GM21367 (cell line): ENCODE data around the gene MEX3D.
"Not testable (repeated sequence)": the region's sequence is repeated elsewhere in the genome, so short reads cannot be mapped to it uniquely, and the experiment has no call there.

Experiments used
- ATAC-seq: cut with Tn5 transposase; IDR thresholded peaks from one replicate; pipeline ENCODE4 v1.9.1; 2021; ENCODE audit not compliant: unreplicated experiment

Gene MEX3D

DNA sequence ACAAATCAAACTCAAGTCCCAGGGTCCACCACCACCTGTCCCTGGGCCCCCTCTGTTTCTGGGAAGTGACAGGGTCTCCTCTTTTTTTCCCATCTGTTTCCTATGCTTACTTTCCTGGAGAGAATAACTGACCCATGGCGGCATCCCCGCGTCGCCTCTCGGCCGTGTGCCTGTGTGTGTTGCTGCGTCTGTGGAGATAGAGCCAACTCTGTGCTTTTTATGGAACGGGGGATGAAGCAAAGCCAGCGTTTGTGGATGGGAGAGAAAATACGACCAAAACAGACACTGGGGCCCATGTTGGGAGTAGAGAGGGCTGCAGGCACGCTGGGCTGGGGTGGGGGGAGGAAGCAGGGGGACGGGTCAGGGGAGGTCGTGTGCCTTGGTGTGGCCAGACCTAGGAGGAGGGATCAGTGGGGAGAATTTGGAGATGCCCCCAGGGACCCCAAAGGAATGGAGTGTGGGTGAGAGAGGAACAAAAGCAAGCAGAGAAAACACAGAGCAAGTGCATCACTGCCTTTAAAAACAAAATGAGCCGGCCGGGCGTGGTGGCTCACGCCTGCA, 27.7 kb downstream of the MEX3D start:
- no peak for ATAC-seq

DNA sequence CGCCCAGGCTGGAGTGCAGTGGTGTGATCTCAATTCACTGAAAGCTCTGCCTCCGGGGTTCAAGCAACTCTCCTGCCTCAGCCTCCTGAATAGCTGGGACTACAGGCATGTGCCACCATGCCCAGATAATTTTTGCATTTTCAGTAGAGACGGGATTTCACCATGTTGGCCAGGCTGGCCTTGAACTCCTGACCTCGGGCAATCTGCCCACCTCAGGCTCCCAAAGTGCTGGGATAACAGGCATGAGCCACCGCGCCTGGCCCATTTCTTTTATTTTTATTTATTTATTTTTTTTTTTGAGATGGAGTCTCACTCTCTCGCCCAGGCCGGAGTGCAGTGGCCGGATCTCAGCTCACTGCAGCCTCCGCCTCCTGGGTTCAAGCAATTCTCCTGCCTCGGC, 28.4 kb downstream of the MEX3D start:
- ATAC-seq = not testable (repeated sequence)

DNA sequence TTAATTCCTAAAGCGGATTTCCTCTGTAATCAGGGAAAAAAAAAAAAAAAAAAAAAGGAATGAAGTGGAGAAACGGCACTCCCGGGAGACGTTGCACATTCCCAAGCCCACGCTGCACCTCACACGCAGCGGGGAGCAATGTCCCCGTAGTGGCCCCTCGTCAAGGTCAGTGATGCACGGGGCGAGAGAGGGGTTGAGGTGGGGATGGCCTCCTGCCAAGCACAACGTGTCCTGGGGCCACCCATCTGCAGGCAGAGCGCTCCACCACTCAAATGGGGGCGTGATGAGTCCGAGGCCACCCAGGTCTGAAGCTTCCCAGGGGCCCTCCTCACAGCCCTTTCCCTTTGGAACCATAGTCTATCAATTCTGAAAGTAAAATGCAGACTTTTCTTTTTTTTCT, 29.1 kb downstream of the MEX3D start:
- no peak for ATAC-seq

DNA sequence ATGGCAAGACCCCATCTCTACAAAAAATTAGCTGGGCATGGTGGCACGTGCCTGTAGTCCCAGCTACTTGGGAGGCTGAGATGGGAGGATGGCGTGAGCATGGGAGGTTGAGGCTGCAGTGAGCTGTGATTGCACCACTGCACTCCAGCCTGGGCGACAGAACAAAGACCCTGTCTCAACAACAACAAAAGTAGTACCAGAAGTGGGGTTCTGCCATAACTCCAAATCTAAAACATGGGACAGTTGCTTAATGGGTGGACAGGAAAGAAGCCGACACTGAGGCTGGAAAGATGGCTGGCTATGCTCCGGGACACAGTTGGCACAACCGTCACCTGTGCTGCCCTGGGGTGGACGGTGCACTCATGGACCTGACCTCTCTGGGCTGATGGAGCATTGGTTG, 32.4 kb downstream of the MEX3D start:
- ATAC-seq = not testable (repeated sequence)

DNA sequence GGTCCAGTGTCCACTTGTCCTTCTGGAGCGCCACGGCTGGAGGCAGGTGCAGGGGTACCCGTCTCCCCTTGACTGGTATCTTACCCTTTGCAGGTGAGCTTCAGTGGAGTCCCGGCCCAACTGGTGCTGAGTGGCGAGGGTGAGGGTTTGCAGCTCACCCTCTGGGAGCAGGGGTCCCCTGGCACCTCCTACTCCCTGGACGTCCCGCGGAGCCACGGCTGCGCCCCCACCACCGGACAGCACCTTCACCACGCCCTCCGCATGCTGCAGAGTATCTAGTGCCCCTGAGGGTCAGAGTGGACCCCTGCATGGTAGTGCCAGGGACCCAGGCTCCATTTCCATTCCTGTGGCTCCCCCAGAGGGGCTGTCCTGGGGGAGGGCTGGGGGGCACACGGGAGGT, 33.2 kb downstream of the MEX3D start:
- no peak for ATAC-seq

DNA sequence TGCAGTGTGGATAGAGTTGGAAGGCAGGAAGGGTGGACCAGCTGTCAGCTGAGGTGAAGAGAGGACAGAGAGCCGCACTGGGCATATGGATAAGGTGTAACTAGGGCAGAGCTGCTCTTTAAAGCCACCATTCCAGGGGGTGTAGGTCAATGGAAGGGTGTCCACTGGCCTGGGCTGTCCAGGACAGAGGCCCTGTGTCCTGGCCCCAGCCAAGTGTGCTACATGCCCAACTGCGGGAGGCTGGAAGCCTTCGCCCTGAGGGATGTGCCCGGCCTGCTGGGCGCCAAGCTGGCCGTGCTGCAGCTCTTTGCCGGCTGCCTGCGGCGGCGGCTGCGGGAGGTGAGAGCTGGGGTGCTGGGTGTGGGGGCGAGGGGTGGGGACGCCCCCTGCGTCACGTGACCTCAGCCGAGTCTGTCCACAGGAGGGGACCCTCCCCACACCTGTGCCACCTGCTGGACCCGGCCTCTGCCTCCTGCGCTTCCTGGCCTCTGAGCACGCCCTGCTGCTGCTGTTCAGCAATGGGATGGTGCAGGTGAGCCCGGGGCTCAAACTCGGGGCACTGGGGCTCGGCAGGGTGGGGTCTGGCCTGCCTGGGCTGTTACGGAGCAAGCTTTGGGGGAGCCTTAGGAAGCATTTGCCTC, 34.5 kb downstream of the MEX3D start:
- no peak for ATAC-seq

DNA sequence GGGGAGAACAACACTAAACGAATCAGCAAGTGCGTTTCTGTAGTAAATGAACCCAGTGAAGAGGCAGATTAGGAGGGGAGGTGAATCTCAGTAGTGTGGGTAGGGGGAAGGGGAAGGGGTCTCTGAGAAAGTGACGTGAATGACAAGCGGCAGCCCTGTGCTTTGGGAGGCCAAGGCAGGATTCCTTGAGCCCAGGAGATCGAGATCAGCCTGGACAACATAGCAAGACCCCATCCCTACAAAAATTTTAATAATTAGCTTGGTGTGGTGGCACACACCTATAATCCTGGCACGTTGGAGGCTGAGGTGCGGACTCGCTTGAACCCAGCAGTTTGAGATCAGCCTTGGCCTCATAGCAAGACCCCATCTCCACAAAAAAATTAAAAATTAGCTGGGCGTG, 36.1 kb downstream of the MEX3D start:
- ATAC-seq = no peak

DNA sequence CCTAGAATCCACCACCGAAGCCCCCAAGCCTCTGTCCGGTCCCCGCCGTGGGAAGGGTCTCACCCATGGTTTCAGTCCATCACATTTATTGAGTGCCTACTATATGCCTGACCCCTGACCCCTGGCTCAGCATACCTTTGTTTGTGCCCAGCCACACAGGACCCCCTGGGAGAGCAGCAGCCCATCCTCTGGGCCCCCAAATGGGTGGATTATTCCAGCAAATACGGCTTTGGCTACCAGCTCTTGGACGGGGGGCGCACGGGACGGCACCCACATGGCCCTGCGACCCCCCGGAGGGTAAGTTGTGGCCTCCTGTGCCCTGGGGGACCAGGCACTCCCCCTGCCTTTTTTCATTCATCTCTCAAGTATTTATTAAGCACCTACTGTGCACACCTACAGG, 36.5 kb downstream of the MEX3D start:
- ATAC-seq = no peak

DNA sequence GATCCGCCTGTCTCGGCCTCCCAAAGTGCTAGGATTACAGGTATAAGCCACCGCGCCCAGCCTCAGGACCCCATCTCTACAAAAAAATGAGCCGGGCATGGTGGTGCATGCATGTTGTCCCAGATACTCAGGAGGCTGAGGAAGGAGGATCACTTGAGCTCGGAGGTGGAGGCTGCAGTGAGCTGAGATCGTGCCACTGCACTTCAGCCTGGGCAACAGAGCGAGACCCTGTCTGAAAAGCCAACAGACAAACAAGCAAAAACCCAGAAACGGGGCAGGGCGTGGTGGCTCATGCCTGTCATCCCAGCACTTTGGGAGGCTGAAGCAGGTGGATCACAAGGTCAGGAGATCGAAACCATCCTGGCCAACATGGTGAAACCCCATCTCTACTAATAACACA, 37.3 kb downstream of the MEX3D start:
- not testable (repeated sequence) for ATAC-seq

DNA sequence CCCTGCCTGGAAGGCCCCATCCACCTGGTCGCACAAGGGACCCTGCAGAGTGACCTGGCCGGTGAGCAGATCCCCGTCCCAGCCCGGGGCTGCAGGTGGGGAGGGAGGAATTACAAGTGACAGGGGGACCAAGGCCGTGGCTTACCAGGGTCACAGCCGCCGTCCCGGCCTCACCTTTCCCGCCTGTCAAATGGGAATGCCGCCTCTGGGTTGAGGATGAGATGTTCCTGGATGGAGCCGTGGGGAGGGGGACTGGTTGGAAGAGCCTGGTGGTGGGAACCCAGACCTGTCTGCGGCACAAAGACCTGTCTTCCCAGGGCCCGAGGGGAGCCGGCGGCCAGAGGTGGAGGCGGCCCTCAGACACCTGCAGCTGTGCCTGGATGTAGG, 38.7 kb downstream of the MEX3D start:
- no peak for ATAC-seq

DNA sequence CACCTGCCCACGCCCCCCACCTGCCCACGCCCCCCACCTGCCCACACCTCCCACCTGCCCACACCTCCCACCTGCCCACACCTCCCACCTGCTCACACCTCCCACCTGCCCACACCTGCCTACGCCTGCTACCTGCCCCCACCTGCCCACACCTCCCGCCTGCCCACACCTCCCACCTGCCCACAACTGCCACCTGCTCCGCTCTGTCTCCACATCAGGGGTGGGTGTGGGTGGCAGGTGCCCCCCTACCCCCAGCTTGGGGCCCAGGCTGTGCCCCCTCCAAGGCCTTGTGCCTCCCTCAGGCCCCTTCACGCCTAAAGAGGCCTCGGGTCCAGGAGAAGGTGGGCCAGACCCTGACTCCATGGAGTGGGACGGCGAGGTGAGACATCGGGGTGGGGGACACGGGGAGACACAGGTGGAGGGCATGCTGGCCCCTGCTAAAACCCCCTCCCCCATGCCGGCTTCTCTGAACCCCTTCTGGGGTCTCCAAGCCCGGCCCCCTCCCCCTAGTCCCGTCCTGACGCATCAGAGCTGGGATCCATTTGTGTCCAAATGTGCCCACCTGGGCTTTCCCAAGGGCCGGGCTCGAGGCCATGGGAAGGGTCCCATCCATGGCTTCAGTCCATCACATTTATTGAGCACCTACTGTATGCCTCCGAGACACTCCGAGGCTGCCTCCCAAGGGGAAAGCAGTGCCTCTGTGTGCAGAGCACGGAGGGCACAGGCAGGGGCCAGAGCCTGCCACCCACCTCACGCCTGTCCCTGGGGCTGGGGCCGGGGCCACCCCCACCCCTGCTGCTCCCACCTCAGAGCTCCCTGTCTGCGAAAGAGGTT, 39.3 kb downstream of the MEX3D start:
- no peak for ATAC-seq

DNA sequence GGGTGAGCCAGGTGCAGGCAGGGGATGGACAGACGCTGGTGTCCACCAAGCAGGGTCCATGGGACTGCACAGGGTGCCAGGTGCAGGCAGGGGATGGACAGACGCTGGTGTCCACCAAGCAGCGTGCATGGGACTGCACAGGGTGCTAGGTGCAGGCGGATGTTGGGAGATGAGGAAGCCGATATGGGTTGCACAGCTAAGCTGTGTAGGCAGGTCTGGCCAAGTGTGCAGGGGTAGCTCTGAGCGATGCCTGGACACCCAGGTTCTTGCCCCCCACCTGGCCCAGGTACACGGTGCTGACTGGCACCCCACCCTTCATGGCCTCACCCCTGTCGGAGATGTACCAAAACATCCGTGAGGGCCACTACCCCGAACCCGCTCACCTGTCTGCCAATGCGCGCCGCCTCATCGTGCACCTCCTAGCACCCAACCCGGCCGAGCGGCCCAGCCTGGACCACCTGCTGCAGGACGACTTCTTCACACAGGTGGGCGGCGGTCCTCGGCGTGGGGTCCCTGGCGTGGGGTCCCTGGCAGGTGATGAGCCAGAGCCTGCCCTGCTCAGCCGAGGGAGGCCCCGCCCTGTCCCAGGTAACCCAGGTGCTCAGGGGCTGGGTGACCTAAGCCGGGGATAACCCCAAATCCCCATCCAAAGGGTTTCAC, 40.3 kb downstream of the MEX3D start:
- no peak for ATAC-seq

DNA sequence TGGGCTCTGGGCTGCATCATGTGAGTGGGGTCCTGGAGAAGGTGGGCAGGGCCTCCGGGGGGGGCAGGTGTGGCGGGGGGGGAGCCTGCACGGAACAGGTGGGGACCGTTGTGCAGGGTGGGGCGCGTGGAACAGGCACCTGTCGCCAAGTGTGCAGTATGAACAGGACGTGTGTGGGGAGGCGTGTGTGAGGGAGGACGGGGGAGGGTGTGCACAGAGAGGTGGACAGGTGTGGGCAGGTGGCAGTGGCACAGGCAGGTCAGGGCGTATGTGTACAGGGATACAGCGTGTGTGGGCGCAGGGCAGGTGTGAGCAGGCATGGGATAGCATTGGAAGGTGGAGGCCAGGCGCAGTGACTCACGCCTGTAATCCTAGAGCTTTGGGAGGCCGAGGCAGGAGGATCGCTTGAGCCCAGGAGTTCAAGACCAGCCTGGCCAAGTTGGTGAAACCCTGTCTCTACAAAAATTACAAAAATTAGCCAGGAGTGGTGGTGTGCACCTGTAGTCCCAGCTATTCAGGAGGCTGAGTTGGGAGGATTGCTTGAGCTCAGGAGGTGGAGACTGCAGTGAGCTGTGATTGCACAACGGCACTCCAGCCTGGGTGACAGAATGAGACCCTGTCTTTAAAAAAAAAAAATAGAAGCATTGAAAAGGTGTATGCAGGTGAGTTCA, 41.0 kb downstream of the MEX3D start:
- ATAC-seq = no peak

DNA sequence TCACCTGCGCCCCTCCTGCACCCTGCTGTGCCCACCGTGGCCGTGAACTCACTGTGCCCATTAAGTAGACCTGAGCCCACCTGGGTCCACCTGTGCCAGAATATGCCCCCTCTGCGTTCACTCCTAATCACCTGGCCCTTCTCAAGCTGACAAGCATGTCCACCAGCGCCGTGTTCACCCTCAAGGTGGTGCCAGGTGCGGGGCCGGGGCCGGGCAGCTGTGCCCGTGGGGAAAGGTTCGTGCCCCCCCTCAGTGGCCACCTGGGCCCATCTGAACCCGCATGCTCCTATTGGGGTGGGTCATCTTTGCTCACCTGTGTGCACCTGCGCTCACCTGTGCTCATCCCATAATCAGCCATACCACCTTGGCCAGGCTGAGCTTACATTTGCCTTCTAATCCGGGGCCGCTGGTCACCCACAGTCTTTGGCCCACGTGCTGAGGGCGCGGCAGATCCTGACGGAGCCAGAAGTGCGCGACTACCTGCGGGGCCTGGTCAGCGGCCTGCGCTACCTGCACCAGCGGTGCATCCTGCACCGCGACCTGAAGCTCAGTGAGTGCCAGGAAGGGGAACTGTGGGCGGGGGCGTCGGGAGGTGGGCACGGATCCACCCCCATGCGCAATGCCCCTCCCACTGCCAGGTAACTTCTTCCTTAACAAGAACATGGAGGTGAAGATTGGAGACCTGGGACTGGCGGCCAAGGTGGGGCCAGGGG, 41.9 kb downstream of the MEX3D start:
- no peak for ATAC-seq

DNA sequence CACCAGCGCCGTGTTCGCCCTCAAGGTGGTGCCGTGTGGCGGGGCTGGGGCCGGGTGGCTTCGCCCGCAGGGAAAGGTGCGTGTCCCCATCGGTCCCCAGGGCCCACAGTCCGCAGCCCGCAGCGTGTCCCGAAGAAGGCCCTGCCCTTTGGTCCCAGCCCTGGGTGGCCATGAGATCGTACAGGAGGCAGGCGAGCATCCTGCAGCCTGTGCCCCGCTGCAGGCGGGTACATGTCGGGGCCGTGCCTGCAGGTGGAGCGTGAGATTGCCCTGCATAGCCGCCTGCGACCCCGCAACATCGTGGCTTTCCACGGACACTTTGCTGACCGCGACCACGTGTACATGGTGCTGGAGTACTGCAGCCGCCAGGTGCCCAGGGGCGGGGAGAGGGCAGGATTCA, 42.8 kb downstream of the MEX3D start:
- ATAC-seq = no peak

DNA sequence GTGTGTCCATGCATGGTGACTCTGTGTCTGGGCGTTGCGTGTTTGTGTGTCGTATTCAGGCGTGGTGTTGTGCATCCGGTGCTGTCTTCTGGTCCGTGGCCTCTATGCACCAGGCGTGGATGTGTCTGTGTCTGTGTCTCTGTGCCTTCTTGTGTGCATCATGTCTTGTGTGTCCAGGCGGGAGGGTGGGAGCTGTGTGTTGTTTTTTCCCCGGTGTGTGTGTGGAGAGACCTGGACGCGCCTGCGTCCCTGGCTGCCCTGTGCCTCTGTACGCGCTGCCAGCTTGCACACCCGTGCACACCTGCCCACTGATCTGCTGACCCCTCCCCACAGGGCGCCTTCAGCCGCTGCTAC, 43.2 kb downstream of the MEX3D start:
- ATAC-seq = no peak

DNA sequence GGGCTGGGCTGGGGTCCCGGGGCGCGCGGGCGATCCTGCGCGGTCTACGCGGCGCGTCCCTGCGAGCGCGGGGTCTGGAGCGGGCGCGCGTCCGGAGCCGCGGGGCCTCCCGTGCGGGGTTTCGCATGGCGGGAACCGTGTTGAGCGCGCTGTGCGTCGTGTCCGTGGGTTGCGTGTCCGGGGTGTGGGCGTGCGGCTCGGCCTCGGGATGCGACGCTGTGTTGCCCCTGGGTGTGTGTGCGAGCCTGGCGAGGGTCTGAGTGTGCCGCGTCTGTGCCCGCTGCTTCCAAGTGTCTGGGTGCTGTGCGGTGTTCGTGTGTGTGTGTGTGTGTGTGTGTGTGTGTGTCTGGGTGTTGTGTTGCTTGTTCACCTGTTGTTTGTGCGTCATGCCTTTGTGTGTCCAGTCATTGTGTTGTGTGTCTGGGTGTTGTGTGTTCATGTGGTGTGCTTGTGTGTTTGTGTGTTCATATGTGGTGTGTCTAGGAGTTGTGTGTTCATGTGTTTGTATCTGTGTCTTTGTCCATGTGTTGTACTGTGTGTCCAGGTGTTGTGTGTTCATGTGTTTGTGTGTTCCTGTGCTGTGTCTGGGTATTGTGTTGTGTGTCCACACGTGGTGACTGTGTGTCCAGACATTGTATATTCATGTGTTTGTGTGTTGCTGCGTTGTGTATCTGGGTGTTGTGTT, 43.7 kb downstream of the MEX3D start:
- no peak for ATAC-seq

DNA sequence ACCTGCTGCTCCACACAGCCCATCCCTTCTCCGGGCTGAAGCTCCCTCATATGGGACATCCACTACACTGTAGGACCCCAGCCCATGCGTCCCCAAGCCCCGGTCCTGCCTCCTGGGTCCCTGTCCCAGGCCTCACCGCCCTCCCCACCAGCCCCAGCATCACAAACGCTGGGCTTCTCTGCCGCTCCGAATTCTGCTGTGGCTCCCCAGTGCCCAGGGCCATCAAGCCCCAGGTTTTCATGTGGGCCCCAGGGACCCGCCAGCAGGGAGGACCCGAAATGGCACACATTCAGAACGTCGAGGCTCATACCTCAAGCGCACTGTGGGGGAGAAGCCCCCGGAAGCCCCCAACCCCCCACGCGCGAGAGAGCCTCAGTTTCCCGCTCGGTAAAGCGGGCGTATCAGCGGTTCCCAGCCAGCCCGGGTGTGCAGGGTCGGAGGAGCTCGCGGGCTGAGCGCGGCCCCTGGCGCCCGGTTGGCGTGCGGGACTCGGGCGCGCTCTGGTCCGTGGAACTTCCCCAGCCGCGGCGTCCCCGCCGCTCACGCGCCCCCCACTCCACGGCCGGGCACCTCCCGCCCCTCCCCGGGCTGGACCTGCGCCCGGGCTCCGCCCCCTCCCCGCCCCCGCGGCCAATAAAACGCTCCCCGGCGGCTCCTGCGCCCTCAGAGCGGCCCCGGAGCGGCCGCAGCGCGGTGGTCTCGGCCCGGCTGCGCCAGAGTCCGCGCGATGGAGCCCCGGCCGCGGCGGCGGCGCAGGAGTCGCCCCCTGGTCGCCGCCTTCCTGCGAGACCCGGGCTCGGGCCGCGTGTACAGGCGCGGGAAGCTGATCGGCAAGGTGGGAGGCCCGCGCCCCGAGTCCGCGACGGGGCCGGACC, 44.5 kb downstream of the MEX3D start, which contains the start of gene PLK5:
PLK5 (plus strand) TSS at position 666 of the 875 bp plus-strand sequence. CDS start 2,920 bp downstream, outside the sequence.
- no peak for ATAC-seq

DNA sequence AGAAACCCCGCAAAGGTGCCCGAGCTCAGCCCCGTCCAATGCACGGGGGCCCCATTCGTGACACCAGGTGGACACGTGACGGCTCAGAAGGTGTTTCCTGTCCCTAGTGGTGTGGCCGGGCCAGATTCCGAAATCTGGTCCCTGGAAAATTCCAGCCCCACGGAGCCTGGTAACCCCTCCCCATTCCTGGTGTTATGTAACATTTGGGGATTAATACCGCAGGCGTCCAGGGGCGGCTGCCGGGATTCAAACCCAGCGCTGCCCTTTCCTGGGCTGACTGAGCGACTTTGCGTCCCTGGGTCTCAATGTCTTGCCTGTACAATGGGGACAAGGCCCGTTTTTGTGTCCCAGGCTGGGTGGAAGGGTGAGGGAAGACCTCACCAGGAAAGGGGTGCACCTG, 45.3 kb downstream of the MEX3D start:
- no peak for ATAC-seq
